GM12878 (cell line): Measurements from ENCODE around the gene SLC38A7. TPM values are rescaled to one million over a fixed set of nuclear protein-coding genes. Genes with fewer than 3 reads are reported as not detected.

Experiments used
- ATAC-seq: fragments of 200-7000 bp; cut with Tn5 transposase; 3 replicates; pipeline ENCODE4 v1.9.1; 2020; ENCODE audit warnings: mild to moderate bottlenecking, moderate library complexity
- BruUV-seq: library from RNA; stranded (reverse); fragments of 400-500 nt; replicated peaks from 2 replicates; lab custom pipeline; 2021; lab: Mats Ljungman, UMichigan
- CTCF ChIA-PET: fragments of 300-600 bp; sonication (Branson Sonifier 250); formaldehyde crosslinking; extraction: SDS; loops from one replicate; lab custom pipeline; 2021; ENCODE audit warnings: inconsistent platforms; lab: Yijun Ruan, JAX
- POLR2A ChIA-PET: fragments of 350-600 bp; formaldehyde crosslinking; extraction: SDS; loops from one replicate; lab custom pipeline; 2021; ENCODE audit warnings: inconsistent platforms; lab: Charles Lee
- RAD21 ChIA-PET: fragments of 300-600 bp; sonication (Branson Sonifier 250); formaldehyde crosslinking; loops from one replicate; lab custom pipeline; 2023; ENCODE audit warnings: antibody characterized with exemption; ENCODE audit not compliant: unreplicated experiment; lab: Charles Lee
- SMC1A ChIA-PET: fragments of 300-600 bp; sonication (Branson Sonifier 250); formaldehyde crosslinking; loops from one replicate; lab custom pipeline; 2023; ENCODE audit not compliant: unreplicated experiment, uncharacterized antibody; lab: Charles Lee
- DNase-seq: peaks from one replicate; pipeline ENCODE4 v3.0.0-alpha.2; 2011; ENCODE audit warnings: low read depth, low spot score
- FAIRE-seq: peaks from 3 replicates; lab custom pipeline; 2011; peaks lifted over from hg19 to GRCh38; lab: Jason Lieb, UNC
- H2AFZ ChIP-seq: 2 replicates; pipeline ENCODE4 v1.6.0; 2011; ENCODE audit warnings: low read depth, low read length, control low read depth; ENCODE audit not compliant: control insufficient read depth
- H3K27ac ChIP-seq: 2 replicates; pipeline ENCODE4 v1.5.1; 2011; ENCODE audit warnings: control low read depth; ENCODE audit not compliant: control insufficient read depth, insufficient read depth
- H3K27me3 ChIP-seq, 2 experiments: replicated peaks in 1 of 2; 2 replicates each; pipeline versions ENCODE4 v1.6.0 to v1.6.1; 2011; ENCODE audit warnings: low read length in 1 of 2; ENCODE audit not compliant: control insufficient read depth in 2 of 2, insufficient read depth in 2 of 2
- H3K36me3 ChIP-seq, 2 experiments: 2 replicates each; pipeline ENCODE4 v1.5.1; 2011; ENCODE audit warnings: low read length in 1 of 2; ENCODE audit not compliant: control insufficient read depth in 2 of 2, insufficient read depth in 2 of 2
- H3K4me1 ChIP-seq: 2 replicates; pipeline ENCODE4 v1.6.1; 2011; ENCODE audit warnings: mild to moderate bottlenecking, low read length, moderate library complexity, mixed read lengths; ENCODE audit not compliant: control insufficient read depth, insufficient read depth
- H3K4me2 ChIP-seq: 2 replicates; pipeline ENCODE4 v1.6.0; 2011; ENCODE audit warnings: control low read depth; ENCODE audit not compliant: control insufficient read depth, insufficient read depth
- H3K4me3 ChIP-seq: fragments of 200-600 bp; sonication (generic); 2 replicates; pipeline ENCODE4 v1.5.1; 2016
- H3K79me2 ChIP-seq: 2 replicates; pipeline ENCODE4 v1.6.0; 2011; ENCODE audit warnings: low read length; ENCODE audit not compliant: control insufficient read depth, insufficient read depth
- H3K9ac ChIP-seq: 2 replicates; pipeline ENCODE4 v1.8.0; 2011; ENCODE audit warnings: low read length, control low read depth, mixed read lengths; ENCODE audit not compliant: control insufficient read depth, insufficient read depth
- H3K9me3 ChIP-seq: replicated peaks from 3 replicates; pipeline ENCODE4 v1.5.1; 2011; ENCODE audit warnings: mild to moderate bottlenecking, low read length; ENCODE audit not compliant: control insufficient read depth, insufficient read depth
- H4K20me1 ChIP-seq: 2 replicates; pipeline ENCODE4 v1.6.0; 2011; ENCODE audit not compliant: control insufficient read depth, insufficient read depth
- E2F8 ChIP-seq: fragments of 450-650 bp; IDR thresholded peaks from 2 replicates; pipeline ENCODE4 v1.6.1; 2018; ENCODE audit warnings: mild to moderate bottlenecking, low read depth, moderate library complexity; ENCODE audit not compliant: partially characterized antibody
- HCFC1 ChIP-seq: fragments of 150-350 bp; IDR thresholded peaks from 2 replicates; pipeline ENCODE4 v1.6.1; 2014; ENCODE audit warnings: low read length
- HSF1 ChIP-seq: fragments of 150-350 bp; IDR thresholded peaks from 2 replicates; pipeline ENCODE4 v1.6.1; 2014; ENCODE audit warnings: mild to moderate bottlenecking, low read depth, low read length
- IRF3 ChIP-seq: fragments of 450-650 bp; IDR thresholded peaks from 2 replicates; pipeline ENCODE4 v1.6.1; 2014; ENCODE audit warnings: mild to moderate bottlenecking
- MEF2A ChIP-seq: IDR thresholded peaks from 2 replicates; pipeline ENCODE4 v1.6.1; 2011; ENCODE audit warnings: low read depth, mild to moderate bottlenecking, low read length, moderate library complexity; ENCODE audit not compliant: insufficient read depth
- MXI1 ChIP-seq: fragments of 150-350 bp; IDR thresholded peaks from 2 replicates; pipeline ENCODE4 v1.6.1; 2011; ENCODE audit warnings: low read depth, mild to moderate bottlenecking, inconsistent platforms, low read length, improper control_type of control experiment
- RAD21 ChIP-seq: IDR thresholded peaks from 2 replicates; pipeline ENCODE4 v1.6.1; 2011; ENCODE audit warnings: mild to moderate bottlenecking, low read depth, low read length, moderate library complexity; ENCODE audit not compliant: insufficient read depth
- SIN3A ChIP-seq: IDR thresholded peaks from 2 replicates; pipeline ENCODE4 v1.6.1; 2012; ENCODE audit warnings: low read depth, low read length, improper control_type of control experiment
- TCF7 ChIP-seq: IDR thresholded peaks from 2 replicates; pipeline ENCODE4 v1.6.1; 2014; ENCODE audit warnings: antibody characterized with exemption, borderline replicate concordance
- WRNIP1 ChIP-seq: IDR thresholded peaks from 2 replicates; pipeline ENCODE4 v1.6.1; 2011; ENCODE audit warnings: low read depth, low read length, improper control_type of control experiment, borderline replicate concordance
- WGBS: methylation state at CpG from one replicate; pipeline ENCODE4 v1.1.6; 2016; ENCODE audit warnings: low lambda C conversion rate; ENCODE audit not compliant: insufficient replicate concordance, insufficient coverage; ENCODE audit errors: missing lambda C conversion rate; 5-methylcytosine and 5-hydroxymethylcytosine counted together
- in situ Hi-C: fragments of 300-500 bp; cut with MboI; formaldehyde crosslinking; loops from 9 replicates; pipeline ENCODE4 v1.14.3; 2018; ENCODE audit warnings: mixed read lengths
- intact Hi-C: fragments of 100-400 bp; cut with micrococcal nuclease; formaldehyde crosslinking; loops from one replicate; pipeline ENCODE4 v1.14.2; 2022; ENCODE audit not compliant: unreplicated experiment
- polyA plus RNA-seq, 11 experiments: library from polyadenylated mRNA; depleted of rRNA in 4 of 11; unstranded in 6 of 11; stranded (reverse) in 5 of 11; fragments of >200 nt; fragmentation: Nextera tagmentation in 4 of 11; fragmentation: Illumina TruSeq in 1 of 11; extraction: Ambion mirVana in 4 of 11; extraction: Trizol in 1 of 11; gene quantifications; 1 replicate in 1 of 11; 2 replicates in 10 of 11; pipeline versions ENCODE4 v1.2.1 to v1.2.3, GENCODE V29; 2011 to 2016; ENCODE audit warnings: inconsistent platforms in 2 of 11, missing spikeins in 2 of 11, low read depth in 1 of 11
- total RNA-seq, 4 experiments: library from RNA; depleted of rRNA in 3 of 4; stranded (reverse); fragments of >200 nt in 3 of 4; fragmentation: Illumina TruSeq in 1 of 4; extraction: Trizol in 1 of 4; gene quantifications; 2 replicates each; pipeline versions ENCODE4 v1.2.1 to v1.2.3, GENCODE V29; 2013 to 2021

Gene SLC38A7
- total and polyA plus RNA-seq, 10 of the 15 experiments (the other 5 are each of a cell fraction or from before 2014, with no cell fraction given): 1.4 to 7.8 (median 4.7) TPM

GRCh38 chr16:58639836-58640235 is 44.7 kb downstream of the SLC38A7 start:
- in situ Hi-C loops: loop anchor here (10.0 kb wide), 1 partner anchor 245 kb away; the partner anchor contains the start of gene GINS3
- 52% methylated on average over 8 of the region's 8 CpGs for WGBS
- no peaks in the 10 kb centered on the region for H3K4me1 ChIP-seq

GRCh38 chr16:58639230-58639629 is 45.3 kb downstream of the SLC38A7 start:
- no peak for ATAC-seq
- intact Hi-C loops: no loop called here

More at GRCh38 chr16:58639836-58640235, 44.7 kb downstream of the SLC38A7 start:
- no peak overlapping the region for H3K4me3 ChIP-seq
- H2AFZ ChIP-seq: no peak overlapping the region
- POLR2A ChIA-PET: no interaction called here
- TF ChIP-seq HCFC1 (no peak), TCF7 (no peak), MXI1 (no peak), MEF2A (no peak), IRF3 (no peak), SIN3A (no peak)
- DNase-seq: no peak
- no peak for ATAC-seq
- H3K36me3 ChIP-seq: no peaks in the 10 kb centered on the region
- no peak overlapping the region for H3K27ac ChIP-seq
- intact Hi-C loops: no loop called here
- H3K27me3 ChIP-seq: no peaks in the 10 kb centered on the region; a peak in 1 of 4 replicates
- BruUV-seq: no TSS peak
- RAD21 ChIA-PET: no interaction called here
- H3K4me2 ChIP-seq: no peak overlapping the region
- H3K79me2 ChIP-seq: no peaks in the 10 kb centered on the region
- H3K9me3 ChIP-seq: no peaks in the 10 kb centered on the region
- SMC1A ChIA-PET: no interaction called here
- FAIRE-seq: no peak
- no peaks in the 10 kb centered on the region for H4K20me1 ChIP-seq
- CTCF ChIA-PET: interaction anchor here (0.9 kb wide), 1 partner anchor 8 kb away, joined by 4 read pairs; no protein-coding TSS in a partner anchor
- no peak overlapping the region for H3K9ac ChIP-seq

More at GRCh38 chr16:58639230-58639629, 45.3 kb downstream of the SLC38A7 start:
- no peak overlapping the region for H3K9ac ChIP-seq
- H3K9me3 ChIP-seq: no peaks in the 10 kb centered on the region
- H3K36me3 ChIP-seq: no peaks in the 10 kb centered on the region
- in situ Hi-C loops: loop anchor here (10.0 kb wide), 1 partner anchor 244 kb away; the partner anchor contains the start of gene GINS3
- DNase-seq: no peak
- ChIA-PET POLR2A (interaction anchor here (0.5 kb wide), 1 partner anchor 85 kb away, joined by 4 read pairs; no protein-coding TSS in a partner anchor), SMC1A (no interaction called here), RAD21 (no interaction called here), CTCF (interaction anchor here (0.7 to 0.9 kb wide), 2 partner anchors 9 to 128 kb away, joined by 3 to 4 read pairs; no protein-coding TSS in a partner anchor)
- H3K4me3 ChIP-seq: no peak overlapping the region
- BruUV-seq: no TSS peak
- H4K20me1 ChIP-seq: no peaks in the 10 kb centered on the region
- TF ChIP-seq E2F8 (no peak), HSF1 (no peak), WRNIP1 (no peak), RAD21 (no peak)
- 41% methylated on average over 4 of the region's 4 CpGs for WGBS
- H3K27me3 ChIP-seq: no peaks in the 10 kb centered on the region; a peak in 1 of 4 replicates
- H3K4me2 ChIP-seq: no peak overlapping the region
- H2AFZ ChIP-seq: no peak overlapping the region
- H3K27ac ChIP-seq: no peak overlapping the region
- H3K4me1 ChIP-seq: no peaks in the 10 kb centered on the region
- FAIRE-seq: no peak
- H3K79me2 ChIP-seq: no peaks in the 10 kb centered on the region
